SH-SY5Y (cell line): ENCODE data around the gene HOXB2.

ENCODE experiments used
- GATA2 ChIP-seq: IDR thresholded peaks from 2 replicates; pipeline ENCODE4 v1.6.1; 2011; ENCODE audit warnings: mild to moderate bottlenecking, low read depth, low read length
- GATA3 ChIP-seq: IDR thresholded peaks from 2 replicates; pipeline ENCODE4 v1.6.1; 2011; ENCODE audit warnings: low read depth, mild to moderate bottlenecking, low read length, moderate library complexity

Gene HOXB2

DNA sequence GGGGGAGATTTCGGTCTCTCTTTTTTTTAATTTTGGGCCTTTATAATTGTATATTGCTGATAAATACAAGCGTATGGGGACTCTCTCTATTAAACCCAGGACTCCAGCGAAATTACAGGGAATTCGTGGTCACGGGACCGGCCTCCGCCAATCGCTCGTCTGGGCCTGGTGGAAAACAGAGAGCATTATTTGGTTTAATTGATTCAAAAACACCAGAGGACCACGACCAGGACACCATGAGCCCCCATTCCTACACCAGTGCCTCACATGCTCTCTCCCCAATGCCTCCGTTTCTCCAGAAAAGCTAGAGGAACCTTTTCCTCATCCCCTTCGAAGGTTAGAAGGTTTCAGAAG lies at the start of gene HOXB2:
Gene HOXB2, minus strand, starts transcription at position 88 of the 354 bp plus-strand sequence. CDS start 198 bp downstream, outside the sequence.
- TF ChIP-seq GATA3, result no peak
- no peak for TF ChIP-seq GATA2

- TF ChIP-seq GATA2 (no peak), GATA3 (no peak)
These were observed 49.1 kb upstream of the HOXB2 start for GRCh38 chr17:48593840-48594537.

GRCh38 chr17:48593126-48593829 lies 48.4 kb upstream of the HOXB2 start, which contains the start of gene HOXB5:
TSS of gene HOXB5 (minus strand) at chr17:48593779. CDS start at chr17:48593682, 97 bp downstream.
- TF ChIP-seq GATA3 (no peak), GATA2 (no peak)

DNA sequence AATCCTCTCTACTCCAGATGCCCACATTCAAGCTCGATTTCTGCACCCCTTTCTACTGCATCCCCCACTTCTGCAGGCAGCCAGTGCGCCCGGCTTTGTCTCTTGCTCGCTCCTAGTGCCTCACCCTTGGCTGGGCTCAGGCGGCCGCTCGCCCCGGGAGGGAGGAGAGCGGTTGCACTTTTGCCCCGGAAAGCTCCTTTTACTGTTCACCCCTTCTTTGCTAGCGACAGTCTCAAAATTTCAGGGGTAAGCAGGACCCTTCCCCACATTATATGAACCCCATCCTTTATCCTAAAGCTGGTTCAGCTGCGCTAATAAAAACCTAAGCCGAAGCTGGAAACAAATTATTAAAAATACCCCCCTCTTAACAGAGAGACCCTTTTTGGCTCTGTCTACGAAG lies 47.7 kb upstream of the HOXB2 start:
- no peak for TF ChIP-seq GATA3
- TF ChIP-seq GATA2, result no peak

DNA sequence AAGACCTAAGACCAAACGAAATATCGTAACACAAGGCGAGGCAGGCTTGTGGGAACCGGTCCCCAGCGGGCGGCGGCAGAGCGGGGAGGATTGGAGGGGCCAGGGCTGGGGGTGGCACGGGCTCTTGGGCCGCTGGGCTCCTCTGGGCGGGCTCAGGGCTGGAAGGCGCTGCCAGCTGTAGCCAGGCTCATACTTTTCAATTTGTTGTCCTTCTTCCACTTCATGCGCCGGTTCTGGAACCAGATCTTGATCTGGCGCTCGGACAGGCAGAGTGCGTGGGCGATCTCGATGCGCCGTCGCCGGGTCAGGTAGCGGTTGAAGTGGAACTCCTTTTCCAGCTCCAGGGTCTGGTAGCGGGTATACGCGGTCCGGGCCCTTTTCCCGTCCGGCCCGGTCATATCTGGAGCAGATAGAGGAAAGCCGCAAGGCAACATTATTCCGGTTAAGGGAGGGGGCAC lies 47.2 kb upstream of the HOXB2 start:
- TF ChIP-seq GATA3 (no peak), GATA2 (no peak)

- TF ChIP-seq GATA3, result no peak
- TF ChIP-seq GATA2, result no peak
These were observed 46.5 kb upstream of the HOXB2 start for GRCh38 chr17:48591255-48592056.

DNA sequence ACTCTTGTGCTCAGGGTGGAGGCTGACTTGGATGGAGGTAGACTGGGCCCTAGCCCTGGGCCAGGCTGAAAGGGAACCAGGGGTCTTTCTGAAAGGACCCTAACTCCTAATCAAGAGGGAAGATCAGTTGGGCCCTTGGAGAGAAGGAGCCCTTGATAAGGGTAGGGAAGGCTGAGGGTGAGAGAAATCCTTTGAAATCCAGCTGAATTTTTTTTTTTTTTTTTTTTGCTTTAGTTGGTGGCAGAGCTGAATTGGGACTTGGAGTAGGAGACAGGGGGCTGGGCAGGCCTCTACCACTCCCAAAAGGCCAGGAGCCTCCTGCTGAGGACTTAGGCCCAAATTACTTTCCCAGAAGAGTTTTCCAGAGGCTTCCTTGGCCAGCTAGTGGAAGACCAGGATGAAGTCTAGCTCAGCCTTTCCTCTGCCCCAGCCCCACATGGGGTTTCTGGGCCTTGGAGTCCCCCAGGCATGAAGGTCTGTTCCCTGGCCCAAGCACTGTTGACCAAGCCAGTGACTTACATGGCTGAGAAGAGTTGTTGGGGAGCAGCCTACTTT lies 45.8 kb upstream of the HOXB2 start:
- TF ChIP-seq GATA2, result no peak
- TF ChIP-seq GATA3, result no peak

DNA sequence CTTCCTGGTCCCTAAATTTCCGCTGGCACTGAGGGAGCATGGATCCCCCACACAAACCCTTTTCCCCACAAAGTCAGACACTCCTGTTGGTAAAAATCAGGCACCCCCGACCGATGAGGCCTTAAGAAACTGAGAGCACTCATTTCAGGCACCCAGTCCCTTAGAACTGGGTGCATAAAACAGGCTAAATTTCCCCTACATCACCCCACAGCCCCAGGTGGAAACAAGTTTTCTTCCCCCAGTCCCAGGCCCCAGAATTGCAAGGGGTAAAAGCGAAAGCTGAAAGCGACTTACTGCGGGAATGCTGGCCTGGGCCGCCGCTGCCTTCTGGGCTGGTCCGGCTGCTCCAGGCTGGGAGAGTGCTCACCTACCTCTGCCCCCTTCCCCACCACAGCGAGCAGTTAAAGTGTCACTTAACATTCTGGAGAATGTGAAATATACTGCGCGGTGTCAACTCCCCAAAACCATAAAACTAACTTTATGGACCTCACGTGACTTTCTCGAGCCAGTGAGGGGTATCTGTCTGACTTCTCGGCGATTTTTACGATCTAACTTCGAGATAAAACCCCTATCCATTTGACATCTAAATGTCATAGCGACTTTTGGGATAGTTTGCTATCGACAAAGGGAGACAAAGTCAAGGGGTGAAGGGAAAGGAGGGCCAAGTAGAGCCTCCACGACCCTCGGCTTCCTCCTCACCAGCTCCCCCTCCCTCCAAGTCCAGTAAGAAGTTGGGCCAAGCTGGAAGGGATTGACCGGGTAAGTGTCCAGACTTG lies 45.1 kb upstream of the HOXB2 start, which contains the start of gene HOXB3:
Gene HOXB3, minus strand, starts transcription at position 411 of the 776 bp plus-strand sequence. CDS start 37,767 bp downstream, outside the sequence.
- TF ChIP-seq GATA3 (no peak), GATA2 (no peak)

GRCh38 chr17:48589060-48589830 lies 44.3 kb upstream of the HOXB2 start:
- TF ChIP-seq GATA2 (no peak), GATA3 (no peak)

GRCh38 chr17:48588528-48588927 lies 43.6 kb upstream of the HOXB2 start:
- no peak for TF ChIP-seq GATA3
- TF ChIP-seq GATA2, result no peak

DNA sequence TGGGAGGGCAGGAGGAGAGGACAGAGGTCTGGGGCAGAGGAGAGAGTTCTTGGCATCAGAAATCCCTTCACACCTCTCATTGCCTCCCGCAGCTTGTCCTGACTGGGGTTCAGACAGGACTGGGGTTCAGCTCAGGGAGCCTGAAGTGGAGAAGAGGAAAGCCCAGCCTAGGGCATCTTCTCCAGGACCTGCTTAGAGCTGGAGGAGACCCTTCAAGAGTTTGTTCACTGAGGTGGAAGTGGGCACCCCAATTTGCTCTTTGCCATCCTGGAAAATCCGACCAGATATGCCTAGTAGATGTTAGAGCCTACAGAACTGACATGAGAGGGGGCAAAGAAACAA lies 43.1 kb upstream of the HOXB2 start:
- TF ChIP-seq GATA2 (no peak), GATA3 (no peak)

DNA sequence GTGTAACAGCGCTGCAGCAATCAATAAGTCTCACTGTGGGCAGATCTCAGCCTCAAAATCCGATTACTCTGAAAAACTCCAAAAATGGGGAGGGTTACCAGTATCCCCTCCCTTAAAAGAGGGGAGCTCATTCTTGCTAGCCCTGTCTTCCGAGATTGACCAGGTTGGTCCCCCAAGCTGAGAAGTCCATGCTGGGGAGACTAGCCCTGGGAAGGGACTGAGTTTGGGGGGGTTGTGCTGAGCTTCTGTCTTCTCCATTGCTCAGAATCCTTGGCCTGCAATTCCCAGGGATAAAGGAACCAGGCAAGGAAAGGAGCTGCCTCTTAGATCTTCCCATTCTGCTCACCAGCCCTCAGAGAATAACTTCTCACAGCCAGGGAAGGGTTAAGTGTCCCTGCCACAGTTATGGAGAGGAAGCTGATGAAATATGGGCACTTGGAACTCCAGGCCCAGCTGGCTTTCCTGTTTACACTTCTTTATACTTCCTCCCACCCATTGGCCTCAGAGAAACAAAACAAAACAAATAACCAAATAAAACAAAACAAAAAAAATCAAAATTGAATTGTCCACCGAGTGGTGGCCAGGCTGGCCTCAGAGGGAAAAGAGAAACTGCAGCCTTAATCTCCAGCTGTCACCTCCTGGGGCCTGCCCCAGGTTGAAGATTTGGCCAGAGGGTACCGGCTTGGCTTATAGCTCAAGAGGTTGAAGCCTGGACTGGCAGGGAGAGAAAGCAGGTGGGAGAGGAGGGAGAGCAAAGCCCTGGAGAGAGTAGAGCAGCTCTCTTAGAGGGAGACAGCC lies 42.6 kb upstream of the HOXB2 start:
- no peak for TF ChIP-seq GATA2
- TF ChIP-seq GATA3, result no peak
